IMR-90 (cell line): ENCODE data around the gene ADGRL3. TPM values are rescaled to one million over a fixed set of nuclear protein-coding genes. Genes with fewer than 3 reads are reported as not detected.

Experiments
- ATAC-seq: fragments of 200-7000 bp; cut with Tn5 transposase; 2 replicates; pipeline ENCODE4 v1.9.1; 2020; ENCODE audit warnings: low read depth, mild to moderate bottlenecking, moderate library complexity
- BruUV-seq: library from RNA; stranded (reverse); fragments of 400-500 nt; replicated peaks from 2 replicates; lab custom pipeline; 2021; lab: Mats Ljungman, UMichigan
- CTCF ChIA-PET: fragments of 300-600 bp; formaldehyde crosslinking; extraction: SDS; loops from one replicate; lab custom pipeline; 2021; ENCODE audit warnings: antibody characterized with exemption; lab: Yijun Ruan, JAX
- POLR2A ChIA-PET: fragments of 300-600 bp; sonication (Branson Sonifier 250); formaldehyde crosslinking; loops from one replicate; lab custom pipeline; 2022; ENCODE audit warnings: antibody characterized with exemption; ENCODE audit not compliant: unreplicated experiment; lab: Charles Lee
- DNase-seq: peaks from one replicate; pipeline ENCODE4 v3.0.0; 2013
- H2AFZ ChIP-seq: replicated peaks from 2 replicates; pipeline ENCODE3; 2013; ENCODE audit warnings: low read length, mild to moderate bottlenecking; ENCODE audit not compliant: poor library complexity
- H2AK5ac ChIP-seq: 2 replicates; pipeline ENCODE4 v1.6.1; 2013; ENCODE audit warnings: low read depth, low read length, inconsistent platforms
- H2AK9ac ChIP-seq: replicated peaks from 2 replicates; pipeline ENCODE3; 2013; ENCODE audit warnings: mild to moderate bottlenecking, low read depth, low read length, moderate library complexity; ENCODE audit not compliant: poor library complexity
- H2BK120ac ChIP-seq: 2 replicates; pipeline ENCODE4 v1.6.1; 2013; ENCODE audit warnings: low read depth, low read length, inconsistent platforms
- H2BK15ac ChIP-seq: 3 replicates; pipeline ENCODE4 v1.6.1; 2013; ENCODE audit warnings: low read depth, low read length, inconsistent platforms
- H2BK20ac ChIP-seq: 2 replicates; pipeline ENCODE4 v1.6.1; 2013; ENCODE audit warnings: low read depth, mild to moderate bottlenecking, inconsistent platforms, low read length, moderate library complexity
- H2BK5ac ChIP-seq: 2 replicates; pipeline ENCODE4 v1.6.1; 2013; ENCODE audit warnings: mild to moderate bottlenecking, low read depth, low read length, inconsistent platforms; ENCODE audit not compliant: poor library complexity, severe bottlenecking
- H3K14ac ChIP-seq: replicated peaks from 2 replicates; pipeline ENCODE4 v1.6.1; 2013; ENCODE audit warnings: low read depth, low read length, inconsistent platforms
- H3K18ac ChIP-seq: 2 replicates; pipeline ENCODE4 v1.6.1; 2013; ENCODE audit warnings: low read depth, low read length, control low read depth
- H3K23ac ChIP-seq: 2 replicates; pipeline ENCODE4 v1.6.1; 2013; ENCODE audit warnings: low read depth, low read length, inconsistent platforms
- H3K27ac ChIP-seq: 2 replicates; pipeline ENCODE4 v1.5.1; 2013; ENCODE audit warnings: mild to moderate bottlenecking, control low read depth, low read length; ENCODE audit not compliant: insufficient read depth
- H3K27me3 ChIP-seq: 2 replicates; pipeline ENCODE4 v1.6.1; 2013; ENCODE audit warnings: low read length; ENCODE audit not compliant: control insufficient read depth, insufficient read depth
- H3K36me3 ChIP-seq: 2 replicates; pipeline ENCODE4 v1.6.1; 2013; ENCODE audit warnings: low read length, mixed read lengths; ENCODE audit not compliant: control insufficient read depth, insufficient read depth
- H3K4ac ChIP-seq: 2 replicates; pipeline ENCODE4 v1.6.1; 2013; ENCODE audit warnings: low read depth, low read length, inconsistent platforms
- H3K4me1 ChIP-seq: 2 replicates; pipeline ENCODE4 v1.6.1; 2013; ENCODE audit warnings: low read length, mixed read lengths; ENCODE audit not compliant: control insufficient read depth, insufficient read depth
- H3K4me2 ChIP-seq: 2 replicates; pipeline ENCODE4 v1.6.1; 2013; ENCODE audit warnings: low read depth, mild to moderate bottlenecking, control low read depth, low read length, moderate library complexity
- H3K4me3 ChIP-seq: 2 replicates; pipeline ENCODE4 v1.5.1; 2013; ENCODE audit warnings: low read depth, mild to moderate bottlenecking, control low read depth, low read length, moderate library complexity; ENCODE audit not compliant: insufficient read depth
- H3K56ac ChIP-seq: 2 replicates; pipeline ENCODE4 v1.6.1; 2013; ENCODE audit warnings: low read length, inconsistent platforms; ENCODE audit not compliant: insufficient read depth; ENCODE audit errors: extremely low read depth
- H3K79me1 ChIP-seq, 2 experiments: 2 replicates each; pipeline ENCODE4 v1.6.1; 2013; ENCODE audit warnings: low read length in 2 of 2, inconsistent platforms in 1 of 2, low read depth in 1 of 2
- H3K9ac ChIP-seq: 2 replicates; pipeline ENCODE4 v1.6.1; 2013; ENCODE audit warnings: low read depth, low read length, control low read depth
- H3K9me1 ChIP-seq: 2 replicates; pipeline ENCODE4 v1.6.1; 2013; ENCODE audit warnings: low read length, inconsistent platforms; ENCODE audit not compliant: insufficient read depth
- H3K9me3 ChIP-seq: 2 replicates; pipeline ENCODE4 v1.6.1; 2013; ENCODE audit warnings: low read length; ENCODE audit not compliant: control insufficient read depth, insufficient read depth
- H4K20me1 ChIP-seq: 2 replicates; pipeline ENCODE4 v1.6.1; 2013; ENCODE audit warnings: low read length, inconsistent platforms; ENCODE audit not compliant: insufficient read depth
- H4K5ac ChIP-seq: 2 replicates; pipeline ENCODE4 v1.6.1; 2013; ENCODE audit warnings: mild to moderate bottlenecking, low read depth, low read length, control low read depth
- H4K8ac ChIP-seq, 2 experiments: 2 replicates each; pipeline ENCODE4 v1.6.1; 2013; ENCODE audit warnings: low read depth in 2 of 2, low read length in 2 of 2, control low read depth in 1 of 2, inconsistent platforms in 1 of 2
- H4K91ac ChIP-seq: 2 replicates; pipeline ENCODE4 v1.6.1; 2013; ENCODE audit warnings: low read depth, low read length, inconsistent platforms; ENCODE audit not compliant: insufficient read depth
- CTCF ChIP-seq: conservative IDR thresholded peaks from 2 replicates; pipeline ENCODE4 v1.5.1; 2012; ENCODE audit warnings: mild to moderate bottlenecking, low read depth, low read length, improper control_type of control experiment
- FOS ChIP-seq: fragments of 150-350 bp; IDR thresholded peaks from 2 replicates; pipeline ENCODE4 v1.6.1; 2016; ENCODE audit warnings: low read depth, low read length
- MAFK ChIP-seq: IDR thresholded peaks from 2 replicates; pipeline ENCODE4 v1.6.1; 2012; ENCODE audit warnings: low read depth, low read length, improper control_type of control experiment
- MAZ ChIP-seq: IDR thresholded peaks from 2 replicates; pipeline ENCODE4 v1.6.1; 2012; ENCODE audit warnings: low read depth, mild to moderate bottlenecking, low read length, improper control_type of control experiment, moderate library complexity, borderline replicate concordance
- MXI1 ChIP-seq: IDR thresholded peaks from 2 replicates; pipeline ENCODE4 v1.6.1; 2012; ENCODE audit warnings: low read depth, mild to moderate bottlenecking, low read length, moderate library complexity, borderline replicate concordance
- NFE2L2 ChIP-seq: fragments of 150-350 bp; IDR thresholded peaks from 2 replicates; pipeline ENCODE4 v1.6.1; 2016; ENCODE audit warnings: low read depth, mild to moderate bottlenecking, low read length
- POLR2A ChIP-seq: IDR thresholded peaks from 2 replicates; pipeline ENCODE4 v1.6.1; 2012; ENCODE audit warnings: mild to moderate bottlenecking, low read depth, low read length
- RAD21 ChIP-seq: IDR thresholded peaks from 2 replicates; pipeline ENCODE4 v1.6.1; 2012; ENCODE audit warnings: low read length, improper control_type of control experiment
- RCOR1 ChIP-seq: IDR thresholded peaks from 2 replicates; pipeline ENCODE4 v1.6.1; 2012; ENCODE audit warnings: mild to moderate bottlenecking, low read length, improper control_type of control experiment; ENCODE audit not compliant: insufficient replicate concordance
- USF2 ChIP-seq: fragments of 150-350 bp; IDR thresholded peaks from 2 replicates; pipeline ENCODE4 v1.6.1; 2017; ENCODE audit warnings: mild to moderate bottlenecking, antibody characterized with exemption, low read length, low read depth
- WGBS, 2 experiments: methylation state at CpG; one replicate each; pipeline versions ENCODE4 v1.1.5 to v1.1.7; 2013; ENCODE audit warnings: missing lambda C conversion rate in 2 of 2; ENCODE audit not compliant: insufficient read length in 1 of 2; ENCODE audit errors: extremely low coverage in 2 of 2; 5-methylcytosine and 5-hydroxymethylcytosine counted together
- dilution Hi-C: fragments of 300-500 bp; cut with HindIII; formaldehyde crosslinking; loops from one replicate; pipeline ENCODE4 v1.14.3; 2018; ENCODE audit warnings: low sequenced_read_pairs; ENCODE audit not compliant: unreplicated experiment
- in situ Hi-C: fragments of 300-500 bp; cut with MboI; formaldehyde crosslinking; loops from 3 replicates; pipeline ENCODE4 v1.14.3; 2019; ENCODE audit warnings: low sequenced_read_pairs, inconsistent platforms, mixed read lengths
- intact Hi-C: fragments of 100-400 bp; cut with micrococcal nuclease; formaldehyde crosslinking; loops from 2 replicates; pipeline ENCODE4 v1.10.0; 2022
- polyA plus RNA-seq, 3 experiments: library from polyadenylated mRNA; depleted of rRNA; stranded (reverse); fragments of >200 nt; gene quantifications; 2 replicates each; pipeline ENCODE4 v1.2.3, GENCODE V29; 2012; ENCODE audit warnings: low replicate concordance in 1 of 3
- total RNA-seq: library from RNA; depleted of rRNA; stranded (reverse); fragments of >200 nt; gene quantifications from 2 replicates; pipeline ENCODE4 v1.2.3, GENCODE V29; 2012

Gene ADGRL3
- total and polyA plus RNA-seq, 2 of the 4 experiments (the other 2 are of a cell fraction) = 0.46 to 2.5 TPM

DNA sequence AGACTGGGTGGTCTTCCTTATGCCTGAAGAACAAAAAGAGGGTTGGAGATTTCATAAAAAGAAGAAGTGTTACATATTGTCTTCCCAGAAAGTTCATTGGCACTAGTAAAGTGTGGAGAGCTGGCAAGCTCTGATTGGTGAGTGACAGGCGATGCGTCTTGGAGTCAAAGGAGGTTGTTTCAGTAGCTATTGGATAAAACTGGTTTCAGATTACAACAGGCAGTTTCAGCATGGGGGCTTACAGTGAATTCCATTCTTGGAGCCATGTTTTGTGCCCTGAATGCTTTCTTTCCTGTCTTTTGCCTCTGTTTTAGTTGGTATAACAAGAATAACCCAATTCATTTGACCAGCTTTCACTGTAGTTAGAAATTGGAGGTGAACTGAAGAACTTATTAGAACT, 750.5 kb downstream of the ADGRL3 start:
- BruUV-seq = no TSS peak
- no CpG with 5 or more reads among the region's 2 CpGs for WGBS, 2 experiments
- no peak overlapping the region for H3K56ac ChIP-seq
- no peak overlapping the region for H2BK15ac ChIP-seq
- no peak overlapping the region for H4K91ac ChIP-seq
- no peak overlapping the region for H2BK120ac ChIP-seq
- H2BK5ac ChIP-seq = no peak overlapping the region
- no peaks in the 10 kb centered on the region for H4K20me1 ChIP-seq
- H3K79me1 ChIP-seq = no peaks in the 10 kb centered on the region
- H3K9me1 ChIP-seq = no peaks in the 10 kb centered on the region
- no peaks in the 10 kb centered on the region for H3K27me3 ChIP-seq
- intact Hi-C loops (no loop called here), dilution Hi-C loops (no loop called here), in situ Hi-C loops (no loop called here)
- no peak overlapping the region for H3K23ac ChIP-seq
- H3K27ac ChIP-seq = no peak overlapping the region
- no peak overlapping the region for H3K9ac ChIP-seq
- no peak overlapping the region for H3K4me2 ChIP-seq
- POLR2A ChIA-PET = no interaction called here
- H3K14ac ChIP-seq = no peak overlapping the region
- CTCF ChIA-PET = no interaction called here
- H2AK9ac ChIP-seq = no peak overlapping the region
- H2AFZ ChIP-seq = no peak overlapping the region
- H3K9me3 ChIP-seq = 0 out of 2 replicates have a peak, but pooled peaks cover 1% of the 10 kb centered on the region
- no peaks in the 10 kb centered on the region for H3K4me1 ChIP-seq
- H4K5ac ChIP-seq = no peak overlapping the region
- H2AK5ac ChIP-seq = no peak overlapping the region
- no peaks in the 10 kb centered on the region for H3K36me3 ChIP-seq
- H3K18ac ChIP-seq = no peak overlapping the region
- H2BK20ac ChIP-seq = no peak overlapping the region
- no peak overlapping the region for H4K8ac ChIP-seq
- no peak overlapping the region for H3K4me3 ChIP-seq
- no peak for TF ChIP-seq NFE2L2
- no peak for TF ChIP-seq RCOR1
- TF ChIP-seq CTCF = no peak
- TF ChIP-seq FOS = no peak
- no peak for TF ChIP-seq USF2
- TF ChIP-seq MAFK = no peak
- no peak for TF ChIP-seq RAD21
- TF ChIP-seq POLR2A = no peak
- TF ChIP-seq MXI1 = no peak
- no peak for TF ChIP-seq MAZ
- no peak overlapping the region for H3K4ac ChIP-seq
- no peak for DNase-seq
- no peak for ATAC-seq
